Smooth muscle cell (in vitro differentiated cells): Measurements from ENCODE around the gene CDCP1. TPM values are rescaled to one million over a fixed set of nuclear protein-coding genes. Genes with fewer than 3 reads are reported as not detected.
A peak's percentile ranks its signal among the peaks of the same experiment; 100 is the strongest.

Experiments used
- DNase-seq: peaks from one replicate; lab custom pipeline; 2025; ENCODE audit not compliant: unreplicated experiment; lab: John Stamatoyannopoulos, UW
- H2AFZ ChIP-seq: fragments of 200-600 bp; sonication (generic); 2 replicates; pipeline ENCODE4 v1.6.0; 2016; ENCODE audit warnings: antibody characterized with exemption, low read depth, mild to moderate bottlenecking
- H3F3A ChIP-seq: fragments of 200-600 bp; sonication (generic); 2 replicates; pipeline ENCODE4 v1.6.0; 2017; ENCODE audit warnings: antibody characterized with exemption, low read depth
- H3K27ac ChIP-seq: fragments of 200-600 bp; sonication (generic); 2 replicates; pipeline ENCODE4 v1.5.1; 2016; ENCODE audit warnings: low read depth, mild to moderate bottlenecking
- H3K27me3 ChIP-seq: fragments of 200-600 bp; sonication (generic); 2 replicates; pipeline ENCODE4 v1.6.1; 2016; ENCODE audit warnings: low read depth, mild to moderate bottlenecking
- H3K36me3 ChIP-seq: fragments of 200-600 bp; sonication (generic); 2 replicates; pipeline ENCODE4 v1.5.1; 2016; ENCODE audit warnings: low read depth
- H3K4me1 ChIP-seq: fragments of 200-600 bp; sonication (generic); 2 replicates; pipeline ENCODE4 v1.5.1; 2016; ENCODE audit warnings: low read depth
- H3K4me2 ChIP-seq: fragments of 200-600 bp; sonication (generic); 2 replicates; pipeline ENCODE4 v1.6.0; 2016; ENCODE audit warnings: mild to moderate bottlenecking
- H3K4me3 ChIP-seq: fragments of 200-600 bp; sonication (generic); 2 replicates; pipeline ENCODE4 v1.5.1; 2016; ENCODE audit warnings: mild to moderate bottlenecking
- H3K79me2 ChIP-seq: fragments of 200-600 bp; sonication (generic); 2 replicates; pipeline ENCODE4 v1.6.0; 2016; ENCODE audit warnings: low read depth, mild to moderate bottlenecking
- H3K9ac ChIP-seq: fragments of 200-600 bp; sonication (generic); 2 replicates; pipeline ENCODE4 v1.6.0; 2016; ENCODE audit warnings: low read depth
- H3K9me3 ChIP-seq: fragments of 200-600 bp; sonication (generic); replicated peaks from 2 replicates; pipeline ENCODE4 v1.5.1; 2016; ENCODE audit warnings: low read depth
- H4K20me1 ChIP-seq: fragments of 200-600 bp; sonication (generic); 2 replicates; pipeline ENCODE4 v1.6.0; 2016; ENCODE audit warnings: low read depth
- CTCF ChIP-seq: fragments of 200-600 bp; sonication (generic); IDR thresholded peaks from 2 replicates; pipeline ENCODE4 v1.5.1; 2017; ENCODE audit warnings: borderline replicate concordance, mild to moderate bottlenecking, antibody characterized with exemption; ENCODE audit not compliant: insufficient read depth, poor library complexity, severe bottlenecking
- WGBS: methylation state at CpG from one replicate; pipeline ENCODE4 v1.1.7; 2016; ENCODE audit warnings: low lambda C conversion rate; 5-methylcytosine and 5-hydroxymethylcytosine counted together
- polyA plus RNA-seq: library from polyadenylated mRNA; unstranded; fragments of >200 nt; fragmentation: Nextera tagmentation; extraction: Ambion mirVana; gene quantifications from 2 replicates; pipeline ENCODE4 v1.2.1, GENCODE V29; 2016
- total RNA-seq: library from RNA; depleted of rRNA; stranded (reverse); fragments of >200 nt; gene quantifications from 2 replicates; pipeline ENCODE4 v1.2.3, GENCODE V29; 2014

The CDCP1 gene
- total and polyA plus RNA-seq, 2 experiments from 2014 or later: 2.5 to 7.9 TPM

DNA sequence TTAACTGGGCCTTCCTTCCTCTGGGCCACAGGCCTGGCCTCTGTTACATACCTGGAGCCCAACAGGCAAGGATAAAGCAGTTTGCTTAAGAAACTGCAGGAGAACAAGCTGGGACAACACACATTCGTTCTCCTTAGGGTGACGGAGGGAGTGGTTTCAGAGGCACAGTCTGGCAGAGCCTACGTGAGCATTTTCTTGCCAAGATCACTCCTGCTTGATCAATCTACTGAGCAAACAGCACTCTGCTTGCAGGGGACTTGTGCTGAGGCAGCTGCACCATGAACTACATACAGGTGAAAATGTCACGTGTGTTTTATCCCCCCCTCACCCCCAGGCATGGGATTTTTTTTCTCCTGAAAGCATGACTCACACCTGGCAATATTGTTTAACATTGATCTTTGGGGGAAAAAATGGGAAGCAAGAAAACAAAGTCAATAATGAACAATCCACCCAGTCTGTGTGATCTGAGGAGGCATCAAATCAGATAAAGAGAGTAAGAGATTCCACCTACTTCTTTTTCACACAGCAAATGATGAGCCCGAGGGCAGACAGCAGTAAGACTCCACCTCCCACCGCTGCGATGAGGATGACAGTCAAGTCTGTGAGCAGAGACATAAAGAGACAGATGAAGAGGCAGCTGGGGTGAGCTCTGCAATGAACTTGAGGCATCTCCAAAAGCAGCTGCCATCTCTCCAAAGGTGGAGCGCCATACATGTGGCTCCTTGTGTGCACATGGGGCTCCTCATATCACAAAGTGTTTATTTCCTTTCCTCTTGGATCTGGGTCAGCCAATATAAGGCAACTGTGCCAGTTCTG is 57.4 kb downstream of the CDCP1 start:
- DNase-seq: no peak
- no peak overlapping the region for H3K27ac ChIP-seq
- H4K20me1 ChIP-seq: no peaks in the 10 kb centered on the region
- H3K79me2 ChIP-seq: no peaks in the 10 kb centered on the region
- WGBS: 82% methylated on average over 8 of the region's 8 CpGs
- H3K4me1 ChIP-seq: peaks cover 8% of the 10 kb centered on the region
- H3K4me3 ChIP-seq: no peak overlapping the region
- H2AFZ ChIP-seq: no peak overlapping the region
- no peaks in the 10 kb centered on the region for H3F3A ChIP-seq
- H3K27me3 ChIP-seq: no peaks in the 10 kb centered on the region
- no peaks in the 10 kb centered on the region for H3K9me3 ChIP-seq
- no peak for TF ChIP-seq CTCF
- no peaks in the 10 kb centered on the region for H3K36me3 ChIP-seq
- H3K9ac ChIP-seq: no peak overlapping the region
- no peak overlapping the region for H3K4me2 ChIP-seq

DNA sequence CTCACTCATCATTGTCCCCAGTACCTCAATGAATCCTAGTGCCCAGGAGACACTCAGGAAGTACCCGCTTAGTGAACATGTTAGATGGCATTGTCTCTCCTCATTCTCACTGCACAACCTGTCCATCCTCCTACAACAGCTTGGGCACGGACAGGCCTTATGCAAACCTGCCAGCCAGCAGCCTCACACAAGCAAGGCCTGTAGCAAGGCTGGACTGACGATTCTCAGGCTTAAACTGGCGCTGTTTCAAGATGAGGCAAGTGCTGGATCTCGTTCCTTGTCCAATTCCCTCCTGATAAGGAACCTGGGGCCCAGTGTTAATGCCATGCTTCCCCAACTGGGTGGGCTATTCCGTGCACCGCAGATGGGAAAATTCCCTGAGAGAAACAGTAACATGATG is 59.0 kb downstream of the CDCP1 start:
- Histone ChIP-seq H3K9ac (no peak overlapping the region), H3K27me3 (no peaks in the 10 kb centered on the region), H2AFZ (no peak overlapping the region), H3K27ac (no peak overlapping the region), H3K4me2 (no peak overlapping the region), H3K4me1 (peaks cover 7% of the 10 kb centered on the region), H3K9me3 (no peaks in the 10 kb centered on the region), H3F3A (no peaks in the 10 kb centered on the region), H3K4me3 (no peak overlapping the region), H4K20me1 (no peaks in the 10 kb centered on the region), H3K79me2 (no peaks in the 10 kb centered on the region), H3K36me3 (no peaks in the 10 kb centered on the region)
- DNase-seq: no peak
- WGBS: 85% methylated on average over 7 of the region's 7 CpGs
- TF ChIP-seq CTCF: no peak

DNA sequence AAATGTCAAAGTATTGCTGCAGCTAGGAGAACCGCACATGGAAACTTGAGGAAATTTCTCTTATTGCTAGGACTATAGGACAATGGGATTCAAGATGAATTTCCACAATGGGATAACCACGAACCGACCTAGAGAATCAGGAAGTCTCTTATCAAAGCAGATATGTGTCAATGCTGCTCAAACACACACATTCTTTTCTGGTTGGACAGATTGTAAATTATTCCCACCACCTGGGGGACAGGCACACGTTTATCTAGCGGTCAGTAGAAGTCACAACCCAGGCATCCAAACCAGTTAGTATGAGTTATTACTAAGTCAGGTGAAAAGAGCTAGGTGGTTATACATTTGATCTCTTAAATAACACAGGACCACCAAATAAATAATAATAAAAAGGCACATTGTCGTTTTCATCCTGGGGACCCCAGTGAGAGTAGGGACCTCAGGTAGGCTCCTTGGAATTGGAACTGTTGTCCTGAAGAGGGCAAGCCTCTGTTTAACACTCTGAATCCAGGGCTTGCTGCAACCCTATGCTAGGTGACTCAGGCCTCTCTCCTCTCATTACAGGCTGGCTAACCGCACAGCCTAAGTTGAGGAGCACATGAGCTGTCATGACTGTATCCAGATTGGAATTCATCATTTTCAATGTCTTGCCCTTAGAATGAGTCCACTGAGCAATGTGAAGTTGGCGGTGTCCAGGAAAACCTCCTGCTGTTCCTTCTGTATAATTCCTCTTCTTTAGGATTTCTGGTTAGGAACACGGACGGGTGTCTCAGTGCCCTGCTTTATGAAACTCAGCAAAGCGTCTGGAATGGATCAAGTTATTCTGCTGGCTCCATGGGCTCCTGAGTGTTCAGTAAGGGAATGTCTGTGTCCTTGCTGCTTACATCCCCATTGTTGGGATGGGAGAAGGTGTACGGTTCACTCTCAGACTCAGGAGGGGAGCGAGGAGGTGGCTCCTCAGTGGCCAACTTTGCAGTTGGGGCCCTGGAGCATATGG is 61.1 kb downstream of the CDCP1 start:
- Histone ChIP-seq H3K9ac (no peak overlapping the region), H3K4me2 (peak overlapping the region; percentile 22), H3K4me3 (no peak overlapping the region), H3K27me3 (no peaks in the 10 kb centered on the region), H3K9me3 (no peaks in the 10 kb centered on the region), H3F3A (no peaks in the 10 kb centered on the region), H2AFZ (no peak overlapping the region), H3K36me3 (no peaks in the 10 kb centered on the region), H3K27ac (peak overlapping the region; percentile 58), H4K20me1 (no peaks in the 10 kb centered on the region), H3K4me1 (no peaks in the 10 kb centered on the region), H3K79me2 (no peaks in the 10 kb centered on the region)
- no peak for TF ChIP-seq CTCF
- 70% methylated on average over 13 of the region's 13 CpGs for WGBS
- no peak for DNase-seq
